Transverse colon (tissue), 4 donors: Measurements from ENCODE around the gene PNMA6E. TPM values are rescaled to one million over a fixed set of nuclear protein-coding genes. Genes with fewer than 3 reads are reported as not detected.
A peak's percentile ranks its signal among the peaks of the same experiment; 100 is the strongest.

ENCODE experiments used
- DNase-seq: peaks from one replicate; pipeline ENCODE4 v3.0.0-alpha.2; 2019
- H3K27ac ChIP-seq, 4 donors: fragments of 200-600 bp; sonication (generic); 2 replicates each; pipeline ENCODE4 v1.5.1; 2016 to 2018; ENCODE audit warnings: inconsistent platforms in 4 of 4
- H3K27me3 ChIP-seq: fragments of 200-600 bp; sonication (generic); 2 replicates; pipeline ENCODE4 v1.5.1; 2017; ENCODE audit warnings: inconsistent platforms
- H3K36me3 ChIP-seq, 4 donors: fragments of 200-600 bp; sonication (generic); 2 replicates each; pipeline ENCODE4 v1.5.1; 2017 to 2019; ENCODE audit warnings: inconsistent platforms in 4 of 4
- H3K4me1 ChIP-seq, 4 donors: fragments of 200-600 bp; sonication (generic); 2 replicates each; pipeline ENCODE4 v1.5.1; 2017 to 2020; ENCODE audit warnings: inconsistent platforms in 4 of 4
- H3K4me3 ChIP-seq, 4 donors: fragments of 200-600 bp; sonication (generic); 1 replicate in 1 of 4; 2 replicates in 3 of 4; pipeline versions ENCODE4 v1.5.1 to v1.6.1; 2017 to 2019; ENCODE audit warnings: inconsistent platforms in 4 of 4
- H3K9me3 ChIP-seq, 2 donors: fragments of 200-600 bp; sonication (generic); 2 replicates each; pipeline ENCODE4 v1.5.1; 2017 to 2019; ENCODE audit warnings: inconsistent platforms in 2 of 2
- EP300 ChIP-seq: sonication (generic); formaldehyde crosslinking; IDR thresholded peaks from one replicate; pipeline ENCODE4 v1.6.1; 2017; ENCODE audit warnings: antibody characterized with exemption, low read depth
- POLR2A ChIP-seq: fragments of 450-650 bp; IDR thresholded peaks from one replicate; pipeline ENCODE4 v1.6.1; 2016; ENCODE audit warnings: antibody characterized with exemption, mild to moderate bottlenecking, moderate library complexity
- POLR2AphosphoS5 ChIP-seq, 3 donors: sonication (generic); formaldehyde crosslinking; IDR thresholded peaks; one replicate each; pipeline ENCODE4 v1.6.1; 2016; ENCODE audit warnings: antibody characterized with exemption in 3 of 3
- WGBS, 2 donors: methylation state at CpG; one replicate each; pipeline ENCODE4 v1.1.5; 2018; ENCODE audit warnings: low coverage in 1 of 2; 5-methylcytosine and 5-hydroxymethylcytosine counted together
- in situ Hi-C, 4 donors: fragments of 200-750 bp; cut with MboI; loops; one replicate each; pipeline versions ENCODE4 v1.15.0 to v1.15.1; 2017; ENCODE audit warnings: low sequenced_read_pairs in 3 of 4, low pct_ligation_motif_present in 1 of 4, low pct_unique_long_range_greater_than_20kb in 1 of 4
- intact Hi-C: fragments of 100-400 bp; cut with DNase I; formaldehyde crosslinking; loops from one replicate; pipeline ENCODE4 v1.15.1; 2023; ENCODE audit warnings: low total_unique reads
- total RNA-seq, 4 donors: library from RNA; depleted of rRNA; stranded (reverse); fragments of >200 nt; gene quantifications; one replicate each; pipeline ENCODE4 v1.1.0, GENCODE V29; 2016
- TF ChIP-seq, protein P1 (sequence below), 5 experiments: fragments of 200-600 bp in 3 of 5; fragments of 450-650 bp in 2 of 5; sonication (generic) in 3 of 5; IDR thresholded peaks; 1 replicate in 2 of 5; 2 replicates in 3 of 5; pipeline ENCODE4 v1.5.1; 2016 to 2017; ENCODE audit warnings: antibody characterized with exemption in 5 of 5, inconsistent platforms in 3 of 5, mild to moderate bottlenecking in 2 of 5, moderate library complexity in 1 of 5

Gene PNMA6E
- total RNA-seq, 4 donors from 2014 or later, result not detected

GRCh38 chrX:153416781-153417450 lies 15.8 kb upstream of the PNMA6E start:
- Histone ChIP-seq H3K9me3 (no peaks in the 10 kb centered on the region), H3K27ac (no peak overlapping the region), H3K4me3 (no peak overlapping the region), H3K4me1 (peaks cover 0 to 5% (median 2%) of the 10 kb centered on the region in 4 donors), H3K36me3 (no peaks in the 10 kb centered on the region), H3K27me3 (no peaks in the 10 kb centered on the region)
- no peak for DNase-seq
- 73% methylated on average over 11 of the region's 12 CpGs; no CpG with 5 or more reads in 1 of the 2 donors for WGBS, 2 donors
- intact Hi-C loops, result no loop called here
- in situ Hi-C loops, result no loop called here
- no peak for TF ChIP-seq EP300
- TF ChIP-seq POLR2AphosphoS5 (IDR thresholded peaks at IDR 0.05), result no peak
- TF ChIP-seq, protein P1, sequence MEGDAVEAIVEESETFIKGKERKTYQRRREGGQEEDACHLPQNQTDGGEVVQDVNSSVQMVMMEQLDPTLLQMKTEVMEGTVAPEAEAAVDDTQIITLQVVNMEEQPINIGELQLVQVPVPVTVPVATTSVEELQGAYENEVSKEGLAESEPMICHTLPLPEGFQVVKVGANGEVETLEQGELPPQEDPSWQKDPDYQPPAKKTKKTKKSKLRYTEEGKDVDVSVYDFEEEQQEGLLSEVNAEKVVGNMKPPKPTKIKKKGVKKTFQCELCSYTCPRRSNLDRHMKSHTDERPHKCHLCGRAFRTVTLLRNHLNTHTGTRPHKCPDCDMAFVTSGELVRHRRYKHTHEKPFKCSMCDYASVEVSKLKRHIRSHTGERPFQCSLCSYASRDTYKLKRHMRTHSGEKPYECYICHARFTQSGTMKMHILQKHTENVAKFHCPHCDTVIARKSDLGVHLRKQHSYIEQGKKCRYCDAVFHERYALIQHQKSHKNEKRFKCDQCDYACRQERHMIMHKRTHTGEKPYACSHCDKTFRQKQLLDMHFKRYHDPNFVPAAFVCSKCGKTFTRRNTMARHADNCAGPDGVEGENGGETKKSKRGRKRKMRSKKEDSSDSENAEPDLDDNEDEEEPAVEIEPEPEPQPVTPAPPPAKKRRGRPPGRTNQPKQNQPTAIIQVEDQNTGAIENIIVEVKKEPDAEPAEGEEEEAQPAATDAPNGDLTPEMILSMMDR (IDR thresholded peaks at IDR 0.05), result no peak
- TF ChIP-seq POLR2A, result no peak

- TF ChIP-seq POLR2A (no peak), POLR2AphosphoS5 (IDR thresholded peaks at IDR 0.05) (peak; percentile 20 to 34 (median 24))
- H3K27ac ChIP-seq, result no peak overlapping the region
- H3K4me3 ChIP-seq, result no peak overlapping the region
- no peaks in the 10 kb centered on the region for H3K36me3 ChIP-seq
- intact Hi-C loops, result no loop called here
- peaks cover 0 to 7% (median 3%) of the 10 kb centered on the region in 4 donors for H3K4me1 ChIP-seq
- in situ Hi-C loops, result no loop called here
- no peaks in the 10 kb centered on the region for H3K9me3 ChIP-seq
- 67 to 80% methylated on average over 1 to 9 of the region's 9 CpGs for WGBS, 2 donors
- no peak for DNase-seq
- peaks cover 5% of the 10 kb centered on the region for H3K27me3 ChIP-seq
Measured at GRCh38 chrX:153414856-153415510, 13.8 kb upstream of the PNMA6E start.

- Histone ChIP-seq H3K9me3 (no peaks in the 10 kb centered on the region), H3K27ac (no peak overlapping the region), H3K4me3 (no peak overlapping the region), H3K36me3 (no peaks in the 10 kb centered on the region), H3K27me3 (peaks cover 5% of the 10 kb centered on the region), H3K4me1 (peaks cover 0 to 7% (median 3%) of the 10 kb centered on the region in 4 donors)
- in situ Hi-C loops (no loop called here), intact Hi-C loops (no loop called here)
- WGBS, 2 donors, result 85% methylated on average over 11 of the region's 11 CpGs; no CpG with 5 or more reads in 1 of the 2 donors
- TF ChIP-seq EP300 (no peak), POLR2AphosphoS5 (IDR thresholded peaks at IDR 0.05) (no peak), POLR2A (no peak)
- TF ChIP-seq, protein P1 (IDR thresholded peaks at IDR 0.05), result no peak
- no peak for DNase-seq
Measured at GRCh38 chrX:153413731-153414130, 12.6 kb upstream of the PNMA6E start.

- no peak overlapping the region for H3K4me3 ChIP-seq
- DNase-seq, result no peak
- WGBS, 2 donors, result 82% methylated on average over 21 of the region's 23 CpGs; no CpG with 5 or more reads in 1 of the 2 donors
Measured at GRCh38 chrX:153412746-153413720, 11.9 kb upstream of the PNMA6E start.

More at GRCh38 chrX:153412746-153413720, 11.9 kb upstream of the PNMA6E start:
- Histone ChIP-seq H3K9me3 (no peaks in the 10 kb centered on the region), H3K27ac (no peak overlapping the region), H3K4me1 (peaks cover 0 to 7% (median 3%) of the 10 kb centered on the region in 4 donors), H3K27me3 (peaks cover 5% of the 10 kb centered on the region), H3K36me3 (no peaks in the 10 kb centered on the region)
- in situ Hi-C loops, result no loop called here
- intact Hi-C loops, result no loop called here
- TF ChIP-seq POLR2AphosphoS5 (IDR thresholded peaks at IDR 0.05) (no peak), EP300 (no peak), POLR2A (no peak)
- TF ChIP-seq, protein P1 (IDR thresholded peaks at IDR 0.05), result no peak
